SU-DHL-6 (cell line): Measurements from ENCODE around the gene SLC48A1.

Experiments used
- H2AFZ ChIP-seq: fragments of 200-600 bp; sonication (generic); 2 replicates; pipeline ENCODE4 v1.6.1; 2014; ENCODE audit warnings: low read depth, mild to moderate bottlenecking, moderate library complexity, mixed read lengths, antibody characterized with exemption, low read length; ENCODE audit not compliant: severe bottlenecking
- H3F3A ChIP-seq: fragments of 200-600 bp; shearing (Covaris generic); 2 replicates; pipeline ENCODE4 v1.6.0; 2016; ENCODE audit warnings: antibody characterized with exemption, mild to moderate bottlenecking; ENCODE audit not compliant: insufficient read depth
- H3K27ac ChIP-seq: fragments of 200-600 bp; sonication (generic); 2 replicates; pipeline ENCODE4 v1.5.1; 2016; ENCODE audit warnings: low read depth, mild to moderate bottlenecking, low read length, moderate library complexity, mixed read lengths
- H3K27me3 ChIP-seq: fragments of 200-600 bp; sonication (generic), shearing (Covaris generic); 2 replicates; pipeline ENCODE4 v1.6.0; 2014; ENCODE audit warnings: mild to moderate bottlenecking, low read length
- H3K36me3 ChIP-seq: fragments of 200-600 bp; sonication (generic); 2 replicates; pipeline ENCODE4 v1.6.1; 2014; ENCODE audit warnings: mild to moderate bottlenecking, low read length, mixed read lengths
- H3K4me2 ChIP-seq: fragments of 300-600, 200-600 bp; shearing (Covaris generic), sonication (generic); 2 replicates; pipeline ENCODE4 v1.6.0; 2014; ENCODE audit warnings: low read length, low read depth, mild to moderate bottlenecking; ENCODE audit not compliant: poor library complexity, severe bottlenecking
- H3K4me3 ChIP-seq: fragments of 200-600 bp; sonication (generic); 2 replicates; pipeline ENCODE4 v1.5.1; 2014; ENCODE audit warnings: antibody characterized with exemption, low read length, mild to moderate bottlenecking, mixed read lengths; ENCODE audit not compliant: insufficient read depth, poor library complexity, severe bottlenecking
- H3K79me2 ChIP-seq: fragments of 200-600 bp; sonication (generic); 2 replicates; pipeline ENCODE4 v1.6.1; 2014; ENCODE audit warnings: mild to moderate bottlenecking, low read length, moderate library complexity; ENCODE audit not compliant: insufficient read depth
- H3K9ac ChIP-seq: fragments of 200-600 bp; sonication (generic); 2 replicates; pipeline ENCODE4 v1.7.0; 2014; ENCODE audit warnings: mild to moderate bottlenecking, low read length
- H3K9me2 ChIP-seq: fragments of 200-600 bp; sonication (generic); replicated peaks from 2 replicates; pipeline ENCODE4 v1.6.1; 2014; ENCODE audit warnings: low read length; ENCODE audit not compliant: insufficient read depth
- H3K9me3 ChIP-seq: fragments of 200-600 bp; sonication (generic); 2 replicates; pipeline ENCODE4 v1.6.1; 2014; ENCODE audit warnings: low read length, mixed read lengths; ENCODE audit not compliant: insufficient read depth
- H4K20me1 ChIP-seq: fragments of 200-600 bp; sonication (generic); 2 replicates; pipeline ENCODE4 v1.6.1; 2014; ENCODE audit warnings: low read depth, mild to moderate bottlenecking, antibody characterized with exemption, low read length, moderate library complexity, mixed read lengths
- CTCF ChIP-seq: fragments of 200-600 bp; sonication (generic); IDR thresholded peaks from one replicate; pipeline ENCODE4 v1.5.1; 2017; ENCODE audit warnings: antibody characterized with exemption, mild to moderate bottlenecking, low read length, moderate library complexity; ENCODE audit not compliant: insufficient read depth, poor library complexity, severe bottlenecking
- EZH2phosphoT487 ChIP-seq: fragments of 200-600 bp; sonication (generic), shearing (Covaris generic); conservative IDR thresholded peaks from 2 replicates; pipeline ENCODE4 v1.6.1; 2018; ENCODE audit warnings: mild to moderate bottlenecking, antibody characterized with exemption, low read length, moderate library complexity, mixed read lengths

Gene SLC48A1

GRCh38 chr12:47746073-47746472 lies 27.0 kb upstream of the SLC48A1 start:
- Histone ChIP-seq H3K4me3 (no peak overlapping the region), H3K79me2 (no peaks in the 10 kb centered on the region), H3K9me3 (no peaks in the 10 kb centered on the region), H3K9ac (no peak overlapping the region), H3K4me2 (no peak overlapping the region), H2AFZ (no peak overlapping the region), H4K20me1 (no peaks in the 10 kb centered on the region), H3K27me3 (no peaks in the 10 kb centered on the region), H3K27ac (no peak overlapping the region), H3F3A (peaks cover 5% of the 10 kb centered on the region), H3K9me2 (no peaks in the 10 kb centered on the region), H3K36me3 (no peaks in the 10 kb centered on the region)
- TF ChIP-seq EZH2phosphoT487 (no peak), CTCF (no peak)

- no peak overlapping the region for H3K27ac ChIP-seq
Measured at GRCh38 chr12:47746523-47746922, 26.5 kb upstream of the SLC48A1 start.

GRCh38 chr12:47747126-47747525 lies 25.9 kb upstream of the SLC48A1 start:
- Histone ChIP-seq H3F3A (no peaks in the 10 kb centered on the region), H3K9ac (no peak overlapping the region), H3K4me3 (no peak overlapping the region), H3K79me2 (no peaks in the 10 kb centered on the region), H3K36me3 (no peaks in the 10 kb centered on the region), H3K4me2 (no peak overlapping the region), H3K27me3 (no peaks in the 10 kb centered on the region), H4K20me1 (no peaks in the 10 kb centered on the region), H3K27ac (no peak overlapping the region), H3K9me3 (no peaks in the 10 kb centered on the region), H3K9me2 (no peaks in the 10 kb centered on the region), H2AFZ (no peak overlapping the region)
- TF ChIP-seq EZH2phosphoT487 (no peak), CTCF (no peak)

More at GRCh38 chr12:47746523-47746922, 26.5 kb upstream of the SLC48A1 start:
- Histone ChIP-seq H3K9me2 (no peaks in the 10 kb centered on the region), H2AFZ (no peak overlapping the region), H4K20me1 (no peaks in the 10 kb centered on the region), H3K9ac (no peak overlapping the region), H3K27me3 (no peaks in the 10 kb centered on the region), H3K9me3 (no peaks in the 10 kb centered on the region), H3K4me3 (no peak overlapping the region), H3F3A (peaks cover 5% of the 10 kb centered on the region), H3K79me2 (no peaks in the 10 kb centered on the region), H3K4me2 (no peak overlapping the region), H3K36me3 (no peaks in the 10 kb centered on the region)
- TF ChIP-seq CTCF = no peak
- no peak for TF ChIP-seq EZH2phosphoT487
